GM18861 (cell line): Measurements from ENCODE around the gene ANAPC2.

Experiments
- ATAC-seq: cut with Tn5 transposase; IDR thresholded peaks from one replicate; pipeline ENCODE4 v1.9.1; 2021; ENCODE audit not compliant: unreplicated experiment

Gene ANAPC2, protein sequence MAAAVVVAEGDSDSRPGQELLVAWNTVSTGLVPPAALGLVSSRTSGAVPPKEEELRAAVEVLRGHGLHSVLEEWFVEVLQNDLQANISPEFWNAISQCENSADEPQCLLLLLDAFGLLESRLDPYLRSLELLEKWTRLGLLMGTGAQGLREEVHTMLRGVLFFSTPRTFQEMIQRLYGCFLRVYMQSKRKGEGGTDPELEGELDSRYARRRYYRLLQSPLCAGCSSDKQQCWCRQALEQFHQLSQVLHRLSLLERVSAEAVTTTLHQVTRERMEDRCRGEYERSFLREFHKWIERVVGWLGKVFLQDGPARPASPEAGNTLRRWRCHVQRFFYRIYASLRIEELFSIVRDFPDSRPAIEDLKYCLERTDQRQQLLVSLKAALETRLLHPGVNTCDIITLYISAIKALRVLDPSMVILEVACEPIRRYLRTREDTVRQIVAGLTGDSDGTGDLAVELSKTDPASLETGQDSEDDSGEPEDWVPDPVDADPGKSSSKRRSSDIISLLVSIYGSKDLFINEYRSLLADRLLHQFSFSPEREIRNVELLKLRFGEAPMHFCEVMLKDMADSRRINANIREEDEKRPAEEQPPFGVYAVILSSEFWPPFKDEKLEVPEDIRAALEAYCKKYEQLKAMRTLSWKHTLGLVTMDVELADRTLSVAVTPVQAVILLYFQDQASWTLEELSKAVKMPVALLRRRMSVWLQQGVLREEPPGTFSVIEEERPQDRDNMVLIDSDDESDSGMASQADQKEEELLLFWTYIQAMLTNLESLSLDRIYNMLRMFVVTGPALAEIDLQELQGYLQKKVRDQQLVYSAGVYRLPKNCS

GRCh38 chr9:137188490-137189296, at the start of gene ANAPC2, which contains the start of gene SSNA1:
TSS of gene ANAPC2 (minus strand) at chr9:137188560. CDS start at chr9:137188532, 28 bp downstream.
TSS of gene SSNA1 (plus strand) at chr9:137188676. CDS start at chr9:137188727, 51 bp downstream.
- peak; percentile 79 for ATAC-seq

DNA sequence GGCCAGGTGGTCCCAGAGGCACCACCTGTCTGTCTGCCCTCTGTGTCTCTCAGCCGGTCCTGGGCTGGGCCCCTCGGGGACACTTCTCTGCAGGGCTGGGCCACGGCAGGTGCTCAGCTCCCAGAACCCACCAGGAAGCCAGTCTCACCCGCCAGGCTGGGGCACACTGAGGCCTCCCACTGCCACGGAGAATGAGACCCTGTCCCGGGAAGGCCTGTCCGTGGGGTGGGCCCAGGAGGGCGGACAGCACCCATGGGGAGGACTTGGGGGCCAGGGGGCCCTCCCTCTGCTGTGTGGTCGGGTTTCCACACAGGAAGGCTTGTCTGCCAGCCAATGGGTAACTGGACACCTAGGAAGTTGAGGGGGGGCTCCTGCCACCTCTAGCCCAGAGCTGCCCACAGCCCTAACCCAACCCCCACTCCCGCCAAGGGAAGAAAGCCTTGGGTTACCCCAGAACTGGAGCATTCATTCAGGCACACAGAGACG, 48.6 kb upstream of the ANAPC2 start:
- no peak for ATAC-seq

- no peak for ATAC-seq
These were observed 48.0 kb upstream of the ANAPC2 start for GRCh38 chr9:137236238-137236935.

GRCh38 chr9:137235424-137236237, 47.3 kb upstream of the ANAPC2 start:
- no peak for ATAC-seq

GRCh38 chr9:137234758-137235423, 46.5 kb upstream of the ANAPC2 start:
- no peak for ATAC-seq

GRCh38 chr9:137234055-137234697, 45.8 kb upstream of the ANAPC2 start:
- ATAC-seq, result no peak

DNA sequence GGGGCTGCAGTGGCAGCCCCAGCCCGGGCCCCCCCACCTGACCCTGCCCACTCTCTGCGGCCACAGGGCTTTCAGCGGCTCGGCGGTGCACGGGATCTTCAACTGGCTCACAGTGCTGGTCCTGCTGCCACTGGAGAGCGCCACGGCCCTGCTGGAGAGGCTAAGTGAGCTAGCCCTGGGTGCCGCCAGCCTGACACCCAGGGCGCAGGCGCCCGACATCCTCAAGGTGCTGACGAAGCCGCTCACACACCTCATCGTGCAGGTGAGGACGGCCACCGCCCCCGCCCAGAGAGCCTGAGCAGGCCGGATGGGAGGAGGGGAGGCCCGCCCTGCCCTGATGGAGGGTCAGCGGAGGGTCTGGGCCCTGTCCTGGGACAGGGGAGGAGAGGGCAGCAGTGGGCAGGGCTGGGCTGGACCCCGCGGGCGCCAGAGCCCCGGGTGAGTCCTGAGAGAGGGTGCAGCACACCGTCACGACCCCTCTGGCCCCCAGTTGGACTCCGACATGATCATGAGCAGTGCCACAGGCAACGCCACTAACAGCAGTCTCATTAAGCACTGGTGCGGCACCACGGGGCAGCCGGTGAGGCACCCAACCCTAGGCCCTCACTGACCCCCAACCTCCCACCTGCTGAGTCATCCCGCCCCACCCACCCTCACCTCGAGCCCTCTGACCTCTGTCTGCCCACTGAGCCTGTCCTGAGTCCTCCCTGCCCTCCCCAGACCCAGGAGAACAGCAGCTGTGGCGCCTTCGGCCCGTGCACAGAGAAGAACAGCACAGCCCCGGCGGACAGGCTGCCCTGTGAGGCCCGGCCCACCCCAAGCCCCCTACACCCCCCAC, 45.0 kb upstream of the ANAPC2 start:
- ATAC-seq, result no peak

DNA sequence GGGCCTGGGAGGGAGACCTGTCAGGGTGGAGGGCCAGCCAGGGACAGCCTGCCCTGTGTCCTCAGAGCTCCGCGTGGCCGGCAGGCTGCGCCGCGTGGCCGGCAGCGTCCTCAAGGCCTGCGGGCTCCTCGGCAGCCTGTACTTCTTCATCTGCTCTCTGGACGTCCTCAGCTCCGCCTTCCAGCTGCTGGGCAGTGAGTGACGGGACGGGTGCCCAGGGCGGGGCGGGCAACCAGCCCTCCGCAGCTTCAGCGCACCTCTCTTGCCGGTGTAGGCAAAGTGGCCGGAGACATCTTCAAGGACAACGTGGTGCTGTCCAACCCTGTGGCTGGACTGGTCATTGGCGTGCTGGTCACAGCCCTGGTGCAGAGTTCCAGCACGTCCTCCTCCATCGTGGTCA, 44.1 kb upstream of the ANAPC2 start:
- no peak for ATAC-seq

GRCh38 chr9:137232101-137232500, 43.7 kb upstream of the ANAPC2 start:
- ATAC-seq, result no peak

DNA sequence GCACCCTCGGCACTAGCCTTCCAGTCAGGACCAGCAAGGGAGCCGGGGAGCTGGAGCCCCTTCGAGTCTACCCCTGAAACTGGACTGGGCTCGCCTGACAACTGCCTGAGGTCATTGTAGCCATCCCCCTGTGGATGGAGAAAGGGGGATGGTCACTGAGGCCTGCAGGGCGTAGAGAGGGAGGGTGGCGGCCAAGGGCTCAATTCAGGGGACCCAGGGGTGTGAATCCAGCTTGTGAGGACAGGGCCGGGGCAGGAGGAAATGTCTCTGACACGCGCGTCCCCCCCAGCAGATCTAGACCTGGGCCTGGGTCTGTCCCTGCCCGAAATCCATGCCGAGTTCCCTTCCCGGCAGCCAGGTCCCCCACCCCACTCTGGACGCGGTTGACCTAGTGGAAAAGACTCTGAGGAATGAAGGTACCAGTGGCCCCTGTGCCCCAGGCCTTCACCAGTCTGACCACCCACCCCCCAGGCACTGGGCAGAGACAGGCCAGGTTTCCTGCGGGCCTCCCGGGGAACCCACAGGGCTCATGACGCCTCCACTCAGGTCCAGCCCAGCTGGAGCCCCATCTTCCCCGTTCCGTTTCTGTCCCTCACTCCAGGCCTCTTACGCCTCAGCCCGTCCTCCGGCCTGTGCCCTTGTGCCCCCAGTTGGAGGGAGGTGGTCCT, 43.1 kb upstream of the ANAPC2 start:
- no peak for ATAC-seq

- no peak for ATAC-seq
These were observed 42.5 kb upstream of the ANAPC2 start, which contains the start of gene SLC34A3 for GRCh38 chr9:137230705-137231371. TSS of gene SLC34A3 (plus strand) at chr9:137230901. CDS start at chr9:137231703, 802 bp downstream.

DNA sequence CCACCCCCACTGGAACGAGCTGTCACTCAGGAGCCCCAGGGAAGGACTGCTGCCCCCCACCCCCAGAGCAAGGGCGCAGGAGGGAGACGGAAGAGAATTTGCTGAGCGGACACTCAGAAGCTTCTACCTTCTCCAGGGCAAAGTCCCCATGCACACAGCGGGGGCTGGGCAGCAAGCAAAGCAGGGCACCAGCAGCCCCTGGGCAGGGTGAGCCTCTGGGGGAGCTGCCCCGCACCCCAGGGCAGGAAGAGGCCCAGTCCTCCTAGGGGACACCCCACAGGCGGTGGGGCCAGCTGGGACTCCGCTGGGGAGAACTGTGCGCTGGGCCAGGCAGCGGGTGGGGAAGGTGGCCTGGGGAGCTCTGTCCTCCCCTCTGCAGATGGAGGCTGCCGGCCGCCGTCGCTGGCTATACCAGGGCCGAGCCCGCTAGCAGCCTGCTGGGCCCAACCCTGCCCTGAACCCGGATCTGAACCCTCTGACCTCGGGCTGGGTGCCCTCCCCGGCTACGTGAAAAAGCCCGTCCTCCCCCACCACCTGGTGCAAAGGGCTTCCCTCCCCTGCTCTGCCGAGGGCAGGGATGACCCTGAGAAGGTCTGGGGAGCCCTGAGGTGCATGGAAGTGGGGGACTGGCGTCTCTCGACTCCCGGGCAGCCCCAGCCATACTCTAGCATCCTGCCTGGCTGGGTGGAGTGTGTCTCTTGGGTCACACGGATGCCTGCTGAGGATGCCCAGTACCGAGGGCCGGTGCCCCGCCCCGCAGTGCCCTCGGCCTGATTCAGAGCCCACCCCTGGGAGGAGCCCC, 41.7 kb upstream of the ANAPC2 start:
- no peak for ATAC-seq

DNA sequence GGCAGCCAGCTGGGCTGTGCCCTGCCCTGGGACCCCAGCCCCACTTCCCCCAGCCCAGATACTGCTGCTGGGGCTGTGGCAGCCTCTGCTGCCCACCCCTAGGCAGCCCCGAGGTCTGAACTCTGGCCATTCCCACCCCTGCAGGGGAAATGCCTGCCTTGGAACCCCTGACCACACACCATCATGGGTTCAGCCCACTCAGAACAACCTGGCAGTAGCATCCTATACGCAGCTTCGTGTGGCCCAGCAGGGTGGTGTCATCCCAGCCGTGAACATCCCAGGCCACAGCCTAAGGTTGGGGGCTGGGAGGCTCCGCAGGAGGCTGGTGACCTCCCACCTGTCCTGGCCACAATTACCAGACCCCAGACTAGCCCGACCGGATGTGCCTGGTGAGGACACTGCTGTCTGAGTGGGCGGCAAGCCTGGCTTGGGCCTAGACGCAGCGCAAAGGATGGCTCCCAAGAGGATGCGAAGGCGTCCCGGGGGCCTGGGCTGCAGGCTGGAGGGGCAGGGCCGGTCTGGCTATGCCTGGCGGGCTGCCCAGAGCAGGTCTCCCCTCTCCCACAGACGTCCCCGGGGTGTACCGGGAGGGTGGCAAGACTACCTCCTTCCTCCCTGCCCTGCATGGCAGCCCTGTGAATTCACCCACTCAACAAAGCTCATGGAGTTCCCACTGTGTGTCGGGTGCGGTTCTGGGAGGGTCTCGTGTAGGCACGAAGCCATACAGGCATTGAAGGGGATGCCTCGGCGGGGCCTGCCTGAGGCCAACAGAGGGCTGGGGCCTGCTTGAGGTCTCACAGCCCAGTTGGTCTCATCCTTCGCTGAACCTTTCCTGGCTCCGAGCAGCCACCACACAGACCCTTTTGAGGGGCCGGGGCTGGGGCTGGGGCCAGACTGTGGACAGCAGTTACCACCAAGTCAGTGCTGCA, 40.9 kb upstream of the ANAPC2 start:
- ATAC-seq, result no peak

DNA sequence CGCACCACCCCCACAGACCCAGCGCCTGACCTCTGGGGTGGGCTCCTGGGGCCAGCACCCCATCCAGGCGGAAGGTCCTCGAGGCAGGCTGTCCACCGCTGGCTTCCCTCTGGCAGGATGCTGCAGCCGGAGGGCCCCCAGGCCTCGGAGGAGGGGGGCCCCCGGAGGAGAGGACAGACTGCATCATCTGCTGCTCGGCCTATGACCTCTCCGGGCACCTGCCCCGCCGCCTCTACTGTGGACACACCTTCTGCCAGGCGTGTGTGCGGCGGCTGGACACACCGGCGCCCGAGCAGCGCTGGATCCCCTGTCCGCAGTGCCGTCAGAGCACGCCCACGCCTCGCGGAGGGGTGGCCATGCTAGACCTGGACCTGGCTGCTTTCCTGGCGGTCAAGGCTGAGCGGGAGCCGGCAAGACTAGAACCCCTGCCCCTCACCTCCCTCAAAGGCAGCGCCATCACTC, 40.2 kb upstream of the ANAPC2 start:
- no peak for ATAC-seq
